ENCODE data around the gene PPP1R1B. TPM values are rescaled to one million over a fixed set of nuclear protein-coding genes. Genes with fewer than 3 reads are reported as not detected.

PPP1R1B gene
- polyA plus RNA-seq, 1 donor from 2014 or later, result 1.8 TPM

GRCh38 chr17:39665642-39666224, 39.0 kb downstream of the PPP1R1B start:
- Histone ChIP-seq H3K9me2 (ENCODE audit: insufficient read depth, low read length) (no peaks in the 10 kb centered on the region), H3K4me3 (ENCODE audit: low read length) (no peak overlapping the region), H3K27ac (ENCODE audit: low read length) (no peak overlapping the region), H4K20me1 (ENCODE audit: insufficient read depth) (no peaks in the 10 kb centered on the region), H3K79me2 (replicated peaks; ENCODE audit: insufficient read depth, low read length) (no peaks in the 10 kb centered on the region), H3K9ac (ENCODE audit: low read length) (no peak overlapping the region), H3K36me3 (ENCODE audit: insufficient read depth, low read length) (no peaks in the 10 kb centered on the region), H3K4me2 (ENCODE audit: low read length) (no peak overlapping the region), H3K9me3 (ENCODE audit: low read length) (no peaks in the 10 kb centered on the region), H3F3A (ENCODE audit: insufficient read depth, low read length, poor library complexity, severe bottlenecking) (no peaks in the 10 kb centered on the region), H2AFZ (ENCODE audit: low read depth, low read length) (no peak overlapping the region), H3K27me3 (ENCODE audit: insufficient read depth, low read depth, low read length) (peaks cover 19% of the 10 kb centered on the region)
- no peak for TF ChIP-seq RAD21 (conservative IDR thresholded peaks at IDR 0.05)
- no peak for TF ChIP-seq MXI1 (conservative IDR thresholded peaks at IDR 0.05; ENCODE audit: poor library complexity, severe bottlenecking)
- no peak for TF ChIP-seq CTCF (IDR thresholded peaks at IDR 0.05; ENCODE audit: poor library complexity, severe bottlenecking)
- TF ChIP-seq POLR2AphosphoS5 (IDR thresholded peaks at IDR 0.05), result no peak
- no peak for TF ChIP-seq SMC3 (conservative IDR thresholded peaks at IDR 0.05; ENCODE audit: poor library complexity)
- no peak for TF ChIP-seq REST (IDR thresholded peaks at IDR 0.05; ENCODE audit: borderline replicate concordance)
- no peak for TF ChIP-seq EP300 (conservative IDR thresholded peaks at IDR 0.05; ENCODE audit: poor library complexity, severe bottlenecking)
- no peak for TF ChIP-seq EZH2 (IDR thresholded peaks at IDR 0.05; ENCODE audit: borderline replicate concordance, insufficient read depth, low read length, poor library complexity, severe bottlenecking)
- no peak for TF ChIP-seq TAF1 (IDR thresholded peaks at IDR 0.05; ENCODE audit: low read depth)

DNA sequence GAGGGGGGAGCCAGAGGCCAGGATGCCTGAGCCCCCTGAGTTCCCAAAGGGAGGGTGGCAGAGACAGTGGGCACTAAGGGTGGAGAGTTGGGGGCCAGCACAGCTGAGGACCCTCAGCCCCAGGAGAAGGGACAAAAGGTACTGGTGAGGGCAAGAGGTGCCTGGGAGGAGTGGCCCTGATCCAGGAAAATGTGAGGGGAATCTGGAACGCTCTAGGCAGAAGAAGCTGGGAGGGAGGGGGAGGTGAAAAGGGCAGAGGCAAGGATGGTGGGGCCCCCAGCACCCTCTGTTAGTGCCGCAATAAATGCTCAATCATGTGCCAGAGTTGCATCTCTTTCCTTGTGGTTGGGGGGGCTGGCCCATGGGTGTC, 39.5 kb downstream of the PPP1R1B start:
- Histone ChIP-seq H3K9me3 (ENCODE audit: low read length) (no peaks in the 10 kb centered on the region), H3K9me2 (ENCODE audit: insufficient read depth, low read length) (no peaks in the 10 kb centered on the region), H3K27ac (ENCODE audit: low read length) (no peak overlapping the region), H3F3A (ENCODE audit: insufficient read depth, low read length, poor library complexity, severe bottlenecking) (no peaks in the 10 kb centered on the region), H4K20me1 (ENCODE audit: insufficient read depth) (no peaks in the 10 kb centered on the region), H3K9ac (ENCODE audit: low read length) (no peak overlapping the region), H3K4me2 (ENCODE audit: low read length) (no peak overlapping the region), H2AFZ (ENCODE audit: low read depth, low read length) (no peak overlapping the region), H3K36me3 (ENCODE audit: insufficient read depth, low read length) (no peaks in the 10 kb centered on the region), H3K79me2 (replicated peaks; ENCODE audit: insufficient read depth, low read length) (no peaks in the 10 kb centered on the region), H3K27me3 (ENCODE audit: insufficient read depth, low read depth, low read length) (peaks cover 19% of the 10 kb centered on the region), H3K4me3 (ENCODE audit: low read length) (no peak overlapping the region)
- TF ChIP-seq MXI1 (conservative IDR thresholded peaks at IDR 0.05; ENCODE audit: poor library complexity, severe bottlenecking) (no peak), POLR2AphosphoS5 (IDR thresholded peaks at IDR 0.05) (no peak), SMC3 (conservative IDR thresholded peaks at IDR 0.05; ENCODE audit: poor library complexity) (no peak), EP300 (conservative IDR thresholded peaks at IDR 0.05; ENCODE audit: poor library complexity, severe bottlenecking) (no peak), TAF1 (IDR thresholded peaks at IDR 0.05; ENCODE audit: low read depth) (no peak), CTCF (IDR thresholded peaks at IDR 0.05; ENCODE audit: poor library complexity, severe bottlenecking) (no peak)
